H9 (cell line): ENCODE data around the gene SCN5A. TPM values are rescaled to one million over a fixed set of nuclear protein-coding genes. Genes with fewer than 3 reads are reported as not detected.

ENCODE experiments used
- DNase-seq: peaks from one replicate; pipeline ENCODE4 v3.0.0-alpha.2; 2017
- H2AFZ ChIP-seq: one replicate; pipeline ENCODE4 v1.6.1; 2013; ENCODE audit warnings: mild to moderate bottlenecking, low read length, control low read depth, moderate library complexity
- H2AK5ac ChIP-seq: 2 replicates; pipeline ENCODE4 v1.6.1; 2013; ENCODE audit warnings: low read length, control low read depth, mixed read lengths; ENCODE audit not compliant: insufficient read length
- H2BK120ac ChIP-seq: one replicate; pipeline ENCODE4 v1.6.1; 2013; ENCODE audit warnings: low read depth, mild to moderate bottlenecking, low read length, control low read depth, inconsistent platforms; ENCODE audit not compliant: poor library complexity, severe bottlenecking
- H2BK12ac ChIP-seq: 2 replicates; pipeline ENCODE4 v1.6.1; 2013; ENCODE audit warnings: low read length, control low read depth, mixed read lengths, low read depth; ENCODE audit not compliant: insufficient read length
- H2BK15ac ChIP-seq: 2 replicates; pipeline ENCODE4 v1.6.1; 2013; ENCODE audit warnings: low read depth, low read length, control low read depth
- H2BK20ac ChIP-seq: one replicate; pipeline ENCODE4 v1.6.1; 2013; ENCODE audit warnings: low read depth, mild to moderate bottlenecking, low read length, control low read depth, inconsistent platforms; ENCODE audit not compliant: poor library complexity, severe bottlenecking
- H2BK5ac ChIP-seq: 2 replicates; pipeline ENCODE4 v1.6.1; 2013; ENCODE audit warnings: low read length, control low read depth, mixed read lengths; ENCODE audit not compliant: insufficient read length
- H3K14ac ChIP-seq: 2 replicates; pipeline ENCODE4 v1.6.1; 2013; ENCODE audit warnings: low read length, control low read depth; ENCODE audit not compliant: insufficient read depth
- H3K18ac ChIP-seq: 2 replicates; pipeline ENCODE4 v1.6.1; 2013; ENCODE audit warnings: low read depth, mild to moderate bottlenecking, mixed read lengths, low read length, control low read depth; ENCODE audit not compliant: insufficient read length
- H3K23ac ChIP-seq: 2 replicates; pipeline ENCODE4 v1.6.1; 2013; ENCODE audit warnings: low read length, control low read depth, mixed read lengths, low read depth; ENCODE audit not compliant: insufficient read length
- H3K23me2 ChIP-seq: 2 replicates; pipeline ENCODE4 v1.6.1; 2013; ENCODE audit warnings: low read depth, mild to moderate bottlenecking, mixed read lengths, low read length, control low read depth; ENCODE audit not compliant: insufficient read length, poor library complexity, severe bottlenecking
- H3K27ac ChIP-seq: 2 replicates; pipeline ENCODE4 v1.5.1; 2013; ENCODE audit warnings: low read length, control low read depth, mixed read lengths, low read depth; ENCODE audit not compliant: insufficient read length
- H3K27me3 ChIP-seq: 2 replicates; pipeline ENCODE4 v1.6.1; 2013; ENCODE audit warnings: low read length, control low read depth, inconsistent platforms; ENCODE audit not compliant: insufficient read depth
- H3K4ac ChIP-seq: 2 replicates; pipeline ENCODE4 v1.6.1; 2013; ENCODE audit warnings: low read depth, mild to moderate bottlenecking, control low read depth, inconsistent platforms, low read length, moderate library complexity
- H3K4me1 ChIP-seq: 2 replicates; pipeline ENCODE4 v1.6.1; 2013; ENCODE audit warnings: low read length, control low read depth, inconsistent platforms; ENCODE audit not compliant: insufficient read depth
- H3K4me2 ChIP-seq: 2 replicates; pipeline ENCODE4 v1.6.1; 2013; ENCODE audit warnings: low read length, control low read depth, mixed read lengths; ENCODE audit not compliant: insufficient read length, insufficient read depth
- H3K56ac ChIP-seq: 2 replicates; pipeline ENCODE4 v1.6.1; 2013; ENCODE audit warnings: low read depth, mild to moderate bottlenecking, mixed read lengths, low read length, control low read depth; ENCODE audit not compliant: insufficient read length
- H3K79me1 ChIP-seq: 2 replicates; pipeline ENCODE4 v1.6.1; 2013; ENCODE audit warnings: low read depth, mild to moderate bottlenecking, moderate library complexity, low read length, control low read depth, inconsistent platforms; ENCODE audit not compliant: insufficient read depth, poor library complexity, severe bottlenecking
- H3K79me2 ChIP-seq: 2 replicates; pipeline ENCODE4 v1.6.1; 2013; ENCODE audit warnings: low read length, control low read depth, inconsistent platforms; ENCODE audit not compliant: insufficient read depth
- H3K9ac ChIP-seq: 2 replicates; pipeline ENCODE4 v1.6.1; 2013; ENCODE audit warnings: low read length, control low read depth, mixed read lengths; ENCODE audit not compliant: insufficient read length; ENCODE audit errors: extremely low read depth
- H3K9me3 ChIP-seq: one replicate; pipeline ENCODE4 v1.6.1; 2013; ENCODE audit warnings: low read depth, low read length, inconsistent platforms; ENCODE audit not compliant: control insufficient read depth
- H3T11ph ChIP-seq: one replicate; pipeline ENCODE4 v1.6.1; 2013; ENCODE audit warnings: mild to moderate bottlenecking, low read length, control low read depth, inconsistent platforms
- H4K20me1 ChIP-seq: one replicate; pipeline ENCODE4 v1.6.1; 2013; ENCODE audit not compliant: control insufficient read depth, insufficient read length, insufficient read depth
- H4K5ac ChIP-seq: 2 replicates; pipeline ENCODE4 v1.6.1; 2013; ENCODE audit warnings: low read depth, mild to moderate bottlenecking, mixed read lengths, low read length, control low read depth; ENCODE audit not compliant: insufficient read length
- H4K8ac ChIP-seq: replicated peaks from 2 replicates; pipeline ENCODE4 v1.6.1; 2013; ENCODE audit warnings: low read length, control low read depth, mixed read lengths, low read depth; ENCODE audit not compliant: insufficient read length
- H4K91ac ChIP-seq: 2 replicates; pipeline ENCODE4 v1.6.1; 2013; ENCODE audit warnings: low read depth, mild to moderate bottlenecking, moderate library complexity, mixed read lengths, low read length, control low read depth; ENCODE audit not compliant: insufficient read length
- H3K27ac Mint-ChIP-seq, 3 experiments: 2 replicates in 2 of 3; 3 replicates in 1 of 3; pipeline ENCODE4 v1.8.0; 2020 to 2021; ENCODE audit warnings: mixed read lengths in 3 of 3, mild to moderate bottlenecking in 1 of 3, moderate library complexity in 1 of 3
- H3K27me3 Mint-ChIP-seq: 2 replicates; pipeline ENCODE4 v1.8.0; 2021; ENCODE audit warnings: low read depth, mild to moderate bottlenecking, moderate library complexity, mixed read lengths
- H3K36me3 Mint-ChIP-seq, 3 experiments: 2 replicates in 2 of 3; 3 replicates in 1 of 3; pipeline ENCODE4 v1.8.0; 2020 to 2021; ENCODE audit warnings: low read depth in 3 of 3, mixed read lengths in 3 of 3; ENCODE audit not compliant: insufficient read depth in 1 of 3
- H3K4me1 Mint-ChIP-seq, 2 experiments: 2 replicates each; pipeline ENCODE4 v1.8.0; 2020; ENCODE audit warnings: mixed read lengths in 2 of 2
- H3K4me3 Mint-ChIP-seq, 2 experiments: 2 replicates in 1 of 2; 3 replicates in 1 of 2; pipeline ENCODE4 v1.8.0; 2020 to 2021; ENCODE audit warnings: mild to moderate bottlenecking in 2 of 2, mixed read lengths in 2 of 2, moderate library complexity in 1 of 2
- H3K9me3 Mint-ChIP-seq, 2 experiments: 2 replicates in 1 of 2; 3 replicates in 1 of 2; pipeline ENCODE4 v1.8.0; 2020; ENCODE audit warnings: mild to moderate bottlenecking in 2 of 2, mixed read lengths in 2 of 2, moderate library complexity in 1 of 2
- CTCF ChIP-seq: fragments of 200-600 bp; sonication (generic); conservative IDR thresholded peaks from 3 replicates; pipeline ENCODE4 v1.8.0; 2021; ENCODE audit warnings: antibody characterized with exemption, mild to moderate bottlenecking
- WGBS: extraction: QIAGEN DNeasy Blood & Tissue Kit; methylation state at CpG from one replicate; pipeline ENCODE4 v1.1.7; 2013; ENCODE audit warnings: missing lambda C conversion rate, low lambda C conversion rate, mixed read lengths; ENCODE audit not compliant: insufficient read length; ENCODE audit errors: extremely low coverage; 5-methylcytosine and 5-hydroxymethylcytosine counted together
- total RNA-seq: library from RNA; stranded (reverse); gene quantifications from 2 replicates; pipeline ENCODE4 v1.2.1, GENCODE V29; 2021

Gene SCN5A
- total RNA-seq, 1 experiment from 2014 or later: 6.5 TPM

GRCh38 chr3:38616658-38617057 lies 32.8 kb downstream of the SCN5A start:
- H4K5ac ChIP-seq: no peak overlapping the region
- no peak overlapping the region for H3K9ac ChIP-seq
- H4K8ac ChIP-seq: no peak overlapping the region
- H3K9me3 ChIP-seq: no peaks in the 10 kb centered on the region
- TF ChIP-seq CTCF: no peak
- no peak overlapping the region for H2BK120ac ChIP-seq
- no peak overlapping the region for H3K23ac ChIP-seq
- H3K14ac ChIP-seq: no peak overlapping the region
- H3K4ac ChIP-seq: no peak overlapping the region
- H3K4me2 ChIP-seq: no peak overlapping the region
- no peak overlapping the region for H3K18ac ChIP-seq
- no peak overlapping the region for H2AFZ ChIP-seq
- Mint-ChIP-seq H3K36me3 (peaks cover 0 to 3% (median 0%) of the 10 kb centered on the region in 3 experiments; a peak in 1 of 7 replicates), H3K27ac (no peak overlapping the region; a peak in 1 of 7 replicates), H3K4me3 (no peak overlapping the region), H3K4me1 (peaks cover 14 to 18% of the 10 kb centered on the region in 2 experiments), H3K9me3 (no peaks in the 10 kb centered on the region), H3K27me3 (peaks cover 9% of the 10 kb centered on the region)
- H3K4me1 ChIP-seq: no peaks in the 10 kb centered on the region
- no peaks in the 10 kb centered on the region for H3K79me2 ChIP-seq
- H3K27me3 ChIP-seq: no peaks in the 10 kb centered on the region
- no peak for DNase-seq
- H2BK20ac ChIP-seq: no peak overlapping the region
- H3K27ac ChIP-seq: no peak overlapping the region
- no peaks in the 10 kb centered on the region for H4K20me1 ChIP-seq
- no peak overlapping the region for H3T11ph ChIP-seq
- no peak overlapping the region for H2BK15ac ChIP-seq
- WGBS: no CpG with 5 or more reads among the region's 2 CpGs
- H4K91ac ChIP-seq: no peak overlapping the region
- no peak overlapping the region for H2BK12ac ChIP-seq
- no peaks in the 10 kb centered on the region for H3K79me1 ChIP-seq
- no peak overlapping the region for H3K56ac ChIP-seq
- H3K23me2 ChIP-seq: no peaks in the 10 kb centered on the region
- no peak overlapping the region for H2BK5ac ChIP-seq
- H2AK5ac ChIP-seq: no peak overlapping the region
